Measurements from ENCODE around the gene WWOX. TPM values are rescaled to one million over a fixed set of nuclear protein-coding genes. Genes with fewer than 3 reads are reported as not detected.

Gene WWOX
- polyA plus RNA-seq, 2 of the 4 experiments (the other 2 are of a cell fraction), result 16.0 to 17.2 TPM

- TF ChIP-seq HDAC2 (IDR thresholded peaks at IDR 0.05) (no peak), CBX8 (IDR thresholded peaks at IDR 0.05) (no peak), RNF2 (IDR thresholded peaks at IDR 0.05; ENCODE audit: borderline replicate concordance, low read depth) (no peak), EHF (CRISPR knock-in tag; IDR thresholded peaks at IDR 0.05) (no peak), PHF8 (IDR thresholded peaks at IDR 0.05; ENCODE audit: borderline replicate concordance, low read depth) (no peak), MAZ (IDR thresholded peaks at IDR 0.05; ENCODE audit: borderline replicate concordance, low read depth, low read length) (no peak), ATOH8 (CRISPR knock-in tag; IDR thresholded peaks at IDR 0.05; ENCODE audit: low read depth) (no peak), FOXS1 (CRISPR knock-in tag; IDR thresholded peaks at IDR 0.05) (no peak), SREBF2 (IDR thresholded peaks at IDR 0.05) (no peak)
- TF ChIP-seq, protein P1, sequence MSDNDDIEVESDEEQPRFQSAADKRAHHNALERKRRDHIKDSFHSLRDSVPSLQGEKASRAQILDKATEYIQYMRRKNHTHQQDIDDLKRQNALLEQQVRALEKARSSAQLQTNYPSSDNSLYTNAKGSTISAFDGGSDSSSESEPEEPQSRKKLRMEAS (IDR thresholded peaks at IDR 0.05), result no peak
- ATAC-seq, result no peak
- 49% methylated on average over 2 of the region's 2 CpGs for WGBS (ENCODE audit: missing lambda C conversion rate)
- no peaks in the 10 kb centered on the region for H3K4me1 ChIP-seq
- H3K9me3 ChIP-seq, result no peaks in the 10 kb centered on the region
- ChIA-PET CTCF (interaction anchor here (0.6 kb wide), 1 partner anchor 728 kb away, joined by 5 read pairs; no protein-coding TSS in a partner anchor), POLR2A (no interaction called here)
- FAIRE-seq, result no peak
- no peak overlapping the region for H3K27ac ChIP-seq
- no peak overlapping the region for H3K4me3 ChIP-seq
- DNase-seq (ENCODE audit: low read depth in 1 of 2, low spot score in 1 of 2), result no peak
- no peak overlapping the region for H3K4me2 ChIP-seq
These were observed 732.6 kb downstream of the WWOX start for GRCh38 chr16:78832100-78832499.

DNA sequence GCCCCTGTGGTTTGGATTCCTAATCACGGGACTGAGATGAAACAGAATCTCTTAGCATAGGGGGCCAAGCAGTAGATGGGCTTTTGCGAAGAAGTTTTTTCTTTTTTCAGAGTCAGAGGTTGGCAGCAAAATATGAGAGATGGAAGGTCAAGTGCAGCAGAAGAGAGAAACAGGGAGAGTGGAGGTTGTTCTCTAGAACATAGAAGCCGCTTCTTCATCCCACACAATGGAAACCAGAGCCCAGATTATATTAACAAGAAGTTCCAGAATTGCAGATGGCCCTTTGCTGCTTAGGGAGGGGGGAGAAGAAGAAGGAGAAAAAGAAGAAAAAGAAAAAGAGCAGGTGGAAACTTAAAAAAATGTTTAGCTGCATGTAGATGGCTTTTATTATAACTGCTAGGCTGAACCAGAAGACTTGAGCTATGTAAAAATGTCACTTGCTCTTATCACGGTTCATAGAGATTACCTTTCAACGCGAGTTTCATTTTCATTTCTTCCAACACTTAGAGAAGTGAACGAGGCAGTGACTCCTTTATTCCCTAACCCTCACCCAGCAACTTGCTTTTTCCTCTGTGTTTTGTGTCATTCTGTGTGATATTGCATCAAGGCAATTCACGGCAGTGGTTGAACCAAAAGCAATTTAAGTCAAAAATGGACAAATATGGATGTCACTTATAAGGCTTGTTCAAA, 737.5 kb downstream of the WWOX start:
- no peaks in the 10 kb centered on the region for H3K4me1 ChIP-seq
- POLR2A ChIA-PET, result no interaction called here
- no peak for FAIRE-seq
- CTCF ChIA-PET, result no interaction called here
- DNase-seq (ENCODE audit: low read depth in 1 of 2, low spot score in 1 of 2), result no peak
- TF ChIP-seq, protein P2, sequence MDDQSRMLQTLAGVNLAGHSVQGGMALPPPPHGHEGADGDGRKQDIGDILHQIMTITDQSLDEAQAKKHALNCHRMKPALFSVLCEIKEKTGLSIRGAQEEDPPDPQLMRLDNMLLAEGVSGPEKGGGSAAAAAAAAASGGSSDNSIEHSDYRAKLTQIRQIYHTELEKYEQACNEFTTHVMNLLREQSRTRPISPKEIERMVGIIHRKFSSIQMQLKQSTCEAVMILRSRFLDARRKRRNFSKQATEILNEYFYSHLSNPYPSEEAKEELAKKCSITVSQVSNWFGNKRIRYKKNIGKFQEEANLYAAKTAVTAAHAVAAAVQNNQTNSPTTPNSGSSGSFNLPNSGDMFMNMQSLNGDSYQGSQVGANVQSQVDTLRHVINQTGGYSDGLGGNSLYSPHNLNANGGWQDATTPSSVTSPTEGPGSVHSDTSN (IDR thresholded peaks at IDR 0.05), result no peak
- TF ChIP-seq NFE2L2 (conservative IDR thresholded peaks at IDR 0.05; ENCODE audit: low read length), result no peak
- no peak for TF ChIP-seq HOXB5 (CRISPR knock-in tag; IDR thresholded peaks at IDR 0.05)
- TF ChIP-seq ZNF302 (CRISPR knock-in tag; IDR thresholded peaks at IDR 0.05), result no peak
- no peak for ATAC-seq
- no peaks in the 10 kb centered on the region for H3K9me3 ChIP-seq
- WGBS (ENCODE audit: missing lambda C conversion rate), result 70% methylated on average over 8 of the region's 8 CpGs
- H3K27ac ChIP-seq, result no peak overlapping the region
- no peak overlapping the region for H3K4me2 ChIP-seq
- H3K4me3 ChIP-seq, result no peak overlapping the region

- DNase-seq (ENCODE audit: low read depth in 1 of 2, low spot score in 1 of 2) (no peak), ATAC-seq (no peak), FAIRE-seq (no peak)
- no peak overlapping the region for H3K27ac ChIP-seq
- no peak overlapping the region for H3K4me2 ChIP-seq
- CTCF ChIA-PET, result no interaction called here
- TF ChIP-seq CBX2 (IDR thresholded peaks at IDR 0.05; ENCODE audit: borderline replicate concordance, low read depth), result no peak
- no peak for TF ChIP-seq HOXA7 (CRISPR knock-in tag; IDR thresholded peaks at IDR 0.05)
- TF ChIP-seq RARB (CRISPR knock-in tag; IDR thresholded peaks at IDR 0.05), result no peak
- TF ChIP-seq EHMT2 (IDR thresholded peaks at IDR 0.05; ENCODE audit: low read depth), result no peak
- TF ChIP-seq JUNB (IDR thresholded peaks at IDR 0.05), result no peak
- TF ChIP-seq CEBPB (IDR thresholded peaks at IDR 0.05), result no peak
- no peak for TF ChIP-seq RCOR1 (IDR thresholded peaks at IDR 0.05; ENCODE audit: low read depth, low read length)
- TF ChIP-seq ESRRA (IDR thresholded peaks at IDR 0.05; ENCODE audit: borderline replicate concordance, low read length), result no peak
- TF ChIP-seq, protein P3, sequence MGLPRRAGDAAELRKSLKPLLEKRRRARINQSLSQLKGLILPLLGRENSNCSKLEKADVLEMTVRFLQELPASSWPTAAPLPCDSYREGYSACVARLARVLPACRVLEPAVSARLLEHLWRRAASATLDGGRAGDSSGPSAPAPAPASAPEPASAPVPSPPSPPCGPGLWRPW (IDR thresholded peaks at IDR 0.05), result no peak
- TF ChIP-seq RAD21 (conservative IDR thresholded peaks at IDR 0.05 in 1 of 2, IDR thresholded peaks at IDR 0.05 in 1 of 2), result no peak
- TF ChIP-seq, protein P4, sequence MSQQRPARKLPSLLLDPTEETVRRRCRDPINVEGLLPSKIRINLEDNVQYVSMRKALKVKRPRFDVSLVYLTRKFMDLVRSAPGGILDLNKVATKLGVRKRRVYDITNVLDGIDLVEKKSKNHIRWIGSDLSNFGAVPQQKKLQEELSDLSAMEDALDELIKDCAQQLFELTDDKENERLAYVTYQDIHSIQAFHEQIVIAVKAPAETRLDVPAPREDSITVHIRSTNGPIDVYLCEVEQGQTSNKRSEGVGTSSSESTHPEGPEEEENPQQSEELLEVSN (IDR thresholded peaks at IDR 0.05; ENCODE audit: borderline replicate concordance, low read depth), result no peak
- no peak for TF ChIP-seq RNF2 (IDR thresholded peaks at IDR 0.05; ENCODE audit: borderline replicate concordance, low read depth)
- no peak for TF ChIP-seq HDAC2 (IDR thresholded peaks at IDR 0.05)
- no peak for TF ChIP-seq TP53 (CRISPR knock-in tag; IDR thresholded peaks at IDR 0.05)
- no peak for TF ChIP-seq CHD4 (IDR thresholded peaks at IDR 0.05; ENCODE audit: borderline replicate concordance)
- TF ChIP-seq CTCF (IDR thresholded peaks at IDR 0.05), result no peak
- no peak for TF ChIP-seq GATA3 (IDR thresholded peaks at IDR 0.05; ENCODE audit: borderline replicate concordance)
- TF ChIP-seq USF2 (IDR thresholded peaks at IDR 0.05), result no peak
- TF ChIP-seq JUN (IDR thresholded peaks at IDR 0.05), result no peak
- H3K4me1 ChIP-seq, result no peaks in the 10 kb centered on the region
- H3K4me3 ChIP-seq, result no peak overlapping the region
- no peaks in the 10 kb centered on the region; the same call in 2 of the 3 replicates for H3K9me3 ChIP-seq
- POLR2A ChIA-PET, result interaction anchor here (0.6 kb wide), 1 partner anchor 16 kb away, joined by 3 read pairs; no protein-coding TSS in a partner anchor
These were observed 738.3 kb downstream of the WWOX start for GRCh38 chr16:78837706-78838105.
